Endothelial cell of umbilical vein (primary cell): ENCODE data around the gene MTRF1L. TPM values are rescaled to one million over a fixed set of nuclear protein-coding genes. Genes with fewer than 3 reads are reported as not detected.

Experiments used
- BruUV-seq: library from RNA; stranded (reverse); fragments of 400-500 nt; replicated peaks from 2 replicates; lab custom pipeline; 2021; lab: Mats Ljungman, UMichigan
- CTCF ChIA-PET: fragments of 300-600, 350-600 bp; sonication (Branson Sonifier 250); formaldehyde crosslinking; loops from one replicate; lab custom pipeline; 2021; ENCODE audit warnings: antibody characterized with exemption, inconsistent platforms; lab: Charles Lee
- POLR2A ChIA-PET: fragments of 300-600, 350-600 bp; sonication (Branson Sonifier 250); formaldehyde crosslinking; loops from one replicate; lab custom pipeline; 2021; ENCODE audit warnings: antibody characterized with exemption, inconsistent platforms; lab: Charles Lee
- DNase-seq: peaks from one replicate; pipeline ENCODE4 v3.0.0-alpha.2; 2011; ENCODE audit warnings: low read depth, low spot score
- FAIRE-seq: peaks from 2 replicates; lab custom pipeline; 2011; peaks lifted over from hg19 to GRCh38; lab: Jason Lieb, UNC
- H2AFZ ChIP-seq: 2 replicates; pipeline ENCODE4 v1.6.0; 2012; ENCODE audit warnings: low read depth, low read length, control low read depth, inconsistent platforms
- H3K27ac ChIP-seq: 2 replicates; pipeline ENCODE4 v1.5.1; 2011; ENCODE audit warnings: low read depth, mild to moderate bottlenecking, control low read depth, low read length, moderate library complexity; ENCODE audit not compliant: insufficient read depth
- H3K27me3 ChIP-seq, 2 experiments: 2 replicates each; pipeline versions ENCODE4 v1.6.0 to v1.6.1; 2011; ENCODE audit warnings: low read length in 2 of 2, mixed read lengths in 1 of 2; ENCODE audit not compliant: control insufficient read depth in 2 of 2, insufficient read depth in 2 of 2
- H3K36me3 ChIP-seq, 2 experiments: 2 replicates in 1 of 2; 3 replicates in 1 of 2; pipeline ENCODE4 v1.5.1; 2011; ENCODE audit warnings: low read length in 2 of 2, mild to moderate bottlenecking in 1 of 2, moderate library complexity in 1 of 2; ENCODE audit not compliant: control insufficient read depth in 2 of 2, insufficient read depth in 2 of 2; ENCODE audit errors: extremely low read depth in 1 of 2
- H3K4me1 ChIP-seq: 3 replicates; pipeline ENCODE4 v1.5.1; 2011; ENCODE audit warnings: mild to moderate bottlenecking, low read length; ENCODE audit not compliant: control insufficient read depth, insufficient read depth; ENCODE audit errors: extremely low read depth
- H3K4me2 ChIP-seq: 2 replicates; pipeline ENCODE4 v1.6.1; 2011; ENCODE audit warnings: low read length, control low read depth, mixed read lengths; ENCODE audit not compliant: insufficient read depth
- H3K4me3 ChIP-seq, 3 experiments: fragments of 200-600 bp in 1 of 3; sonication (generic), shearing (Covaris generic) in 1 of 3; replicated peaks in 1 of 3; 2 replicates each; pipeline ENCODE4 v1.5.1; 2011 to 2016; ENCODE audit warnings: control low read depth in 3 of 3, low read length in 3 of 3, mild to moderate bottlenecking in 2 of 3, inconsistent platforms in 1 of 3, low read depth in 1 of 3, moderate library complexity in 1 of 3; ENCODE audit not compliant: insufficient read depth in 1 of 3
- H3K79me2 ChIP-seq: 2 replicates; pipeline ENCODE4 v1.6.0; 2012; ENCODE audit warnings: low read length, inconsistent platforms; ENCODE audit not compliant: control insufficient read depth, insufficient read depth
- H3K9ac ChIP-seq: replicated peaks from 2 replicates; pipeline ENCODE3; 2011; ENCODE audit warnings: low read length, control low read depth; ENCODE audit not compliant: insufficient read depth; ENCODE audit errors: extremely low read depth
- H3K9me1 ChIP-seq: replicated peaks from 3 replicates; pipeline ENCODE4 v1.6.0; 2011; ENCODE audit warnings: mild to moderate bottlenecking, low read length; ENCODE audit not compliant: control insufficient read depth, insufficient read depth; ENCODE audit errors: extremely low read depth
- H3K9me3 ChIP-seq: replicated peaks from 2 replicates; pipeline ENCODE4 v1.5.1; 2012; ENCODE audit warnings: low read length, inconsistent platforms; ENCODE audit not compliant: control insufficient read depth, insufficient read depth
- H4K20me1 ChIP-seq: replicated peaks from 2 replicates; pipeline ENCODE3; 2011; ENCODE audit warnings: mild to moderate bottlenecking, low read length; ENCODE audit not compliant: control insufficient read depth, insufficient read depth; ENCODE audit errors: extremely low read depth
- CTCF ChIP-seq, 2 donors: IDR thresholded peaks; 1 replicate in 1 of 2; 2 replicates in 1 of 2; pipeline ENCODE4 v1.5.1; 2011; ENCODE audit warnings: low read length in 2 of 2, mild to moderate bottlenecking in 2 of 2, moderate library complexity in 2 of 2, control low read depth in 1 of 2, inconsistent platforms in 1 of 2, low read depth in 1 of 2; ENCODE audit not compliant: insufficient read depth in 1 of 2; ENCODE audit errors: extremely low read depth in 1 of 2
- MAX ChIP-seq: IDR thresholded peaks from 2 replicates; pipeline ENCODE4 v1.6.1; 2011; ENCODE audit not compliant: insufficient read depth, insufficient read length
- POLR2A ChIP-seq: IDR thresholded peaks from 2 replicates; pipeline ENCODE4 v1.6.1; 2012; ENCODE audit warnings: low read depth, mild to moderate bottlenecking, control low read depth, low read length
- dilution Hi-C: fragments of 300-500 bp; cut with MboI; formaldehyde crosslinking; loops from one replicate; pipeline ENCODE4 v1.15.0; 2019; ENCODE audit warnings: low sequenced_read_pairs; ENCODE audit not compliant: extremely low pct_ligation_motif_present
- intact Hi-C: fragments of 100-400 bp; cut with micrococcal nuclease; formaldehyde crosslinking; loops from one replicate; pipeline ENCODE4 v1.10.0; 2022
- polyA plus RNA-seq, 4 experiments: library from polyadenylated mRNA; depleted of rRNA in 3 of 4; stranded (reverse) in 3 of 4; unstranded in 1 of 4; fragments of >200 nt; gene quantifications; 2 replicates each; pipeline versions ENCODE4 v1.2.1 to v1.2.3, GENCODE V29; 2011 to 2012; ENCODE audit warnings: missing spikeins in 1 of 4
- total RNA-seq: library from RNA; stranded (reverse); gene quantifications from 2 replicates; pipeline ENCODE4 v1.2.3, GENCODE V29; 2021

MTRF1L gene
- total and polyA plus RNA-seq, 2 donors (not counting 3 experiments of a cell fraction or from before 2014, with no cell fraction given) = 6.2 to 27.5 TPM

DNA sequence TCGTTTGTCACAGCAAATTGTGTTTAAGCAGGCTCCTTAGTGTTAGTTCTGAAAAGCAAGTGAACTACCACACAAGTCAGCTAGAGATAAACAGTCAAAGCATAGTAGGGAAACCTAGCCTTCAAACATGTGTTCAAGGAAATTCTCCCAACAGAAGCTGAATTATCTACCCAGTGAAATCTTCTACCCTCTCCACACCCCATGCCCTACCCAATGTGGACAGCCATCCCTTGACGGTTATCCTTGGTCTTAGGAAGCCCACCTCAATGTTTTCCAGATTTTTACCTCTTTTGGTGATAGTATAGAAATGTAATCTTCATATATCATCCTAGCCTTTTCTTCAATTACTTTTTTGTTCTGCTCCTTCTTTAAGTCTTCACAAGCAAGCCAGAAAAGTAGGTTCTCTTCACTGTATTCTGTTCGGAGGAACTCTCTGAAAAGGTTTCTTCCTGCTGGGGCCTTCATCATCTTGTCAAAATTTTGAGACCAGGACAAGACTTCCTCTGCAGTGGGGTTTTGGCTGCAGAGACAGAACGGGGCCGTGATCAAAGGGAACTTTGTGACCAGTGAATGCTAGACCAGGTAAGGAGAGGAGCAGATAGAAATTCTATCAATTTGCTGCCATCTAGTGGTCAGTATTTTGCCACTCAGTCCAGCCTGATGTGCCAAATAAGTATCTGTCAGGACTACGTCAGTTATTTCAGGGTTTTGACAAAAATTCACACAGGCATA lies 21.6 kb upstream of the MTRF1L start:
- ChIA-PET CTCF (interaction anchor here (1.7 to 5.1 kb wide), 2 partner anchors 8 to 70 kb away, joined by 8 to 72 read pairs; no protein-coding TSS in a partner anchor), POLR2A (no interaction called here)
- Histone ChIP-seq H3K4me2 (no peak overlapping the region), H3K36me3 (no peaks in the 10 kb centered on the region), H3K4me1 (no peaks in the 10 kb centered on the region), H3K4me3 (no peak overlapping the region), H3K79me2 (no peaks in the 10 kb centered on the region), H3K9me1 (no peaks in the 10 kb centered on the region), H3K9ac (no peak overlapping the region), H3K9me3 (no peaks in the 10 kb centered on the region), H3K27me3 (no peaks in the 10 kb centered on the region), H4K20me1 (no peaks in the 10 kb centered on the region), H3K27ac (no peak overlapping the region), H2AFZ (no peak overlapping the region)
- no TSS peak for BruUV-seq
- peak; percentile 64 for FAIRE-seq
- dilution Hi-C loops = no loop called here
- TF ChIP-seq MAX = no peak
- TF ChIP-seq CTCF (IDR thresholded peaks at IDR 0.05; ENCODE audit: extremely low read depth in 1 of 2, insufficient read depth in 1 of 2, low read depth in 1 of 2, low read length in 2 of 2) = peak; percentile 67 to 76
- TF ChIP-seq POLR2A = no peak
- peak; percentile 77 for DNase-seq
- intact Hi-C loops = loop anchor here (1.0 to 5.0 kb wide), 7 partner anchors 21 to 472 kb away; partner anchors contain the start of genes FBXO5 and VIP

DNA sequence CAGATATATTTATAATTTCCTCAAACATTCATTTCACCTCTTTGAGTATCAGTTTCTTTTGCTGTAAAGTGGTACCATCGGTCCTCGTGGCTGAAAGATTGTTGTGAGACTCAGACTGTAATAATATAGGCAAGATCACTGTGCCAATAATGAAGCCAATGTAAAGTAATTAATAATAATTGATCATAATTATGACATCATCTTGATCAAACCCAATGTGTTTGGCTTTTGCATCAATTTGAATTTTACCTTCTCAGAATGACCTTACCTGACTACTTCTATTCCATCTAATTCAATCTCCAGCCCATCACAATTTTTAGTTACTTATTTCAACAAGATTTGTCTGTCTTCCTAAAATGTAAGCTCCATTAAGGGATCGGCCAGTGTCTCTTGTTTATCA lies 15.8 kb upstream of the MTRF1L start:
- H3K9ac ChIP-seq = no peak overlapping the region
- FAIRE-seq = no peak
- no peak for DNase-seq
- no peak for TF ChIP-seq POLR2A
- H4K20me1 ChIP-seq = no peaks in the 10 kb centered on the region
- intact Hi-C loops (no loop called here), dilution Hi-C loops (no loop called here)
- H3K27me3 ChIP-seq = no peaks in the 10 kb centered on the region
- H3K4me3 ChIP-seq = no peak overlapping the region
- H3K79me2 ChIP-seq = no peaks in the 10 kb centered on the region
- H3K4me2 ChIP-seq = no peak overlapping the region
- ChIA-PET CTCF (interaction anchor here (0.8 kb wide), 1 partner anchor 14 kb away, joined by 3 read pairs; no protein-coding TSS in a partner anchor), POLR2A (no interaction called here)
- H2AFZ ChIP-seq = no peak overlapping the region
- no TSS peak for BruUV-seq
- H3K27ac ChIP-seq = no peak overlapping the region
- H3K9me1 ChIP-seq = no peaks in the 10 kb centered on the region
- H3K36me3 ChIP-seq = no peaks in the 10 kb centered on the region
- H3K4me1 ChIP-seq = no peaks in the 10 kb centered on the region
- H3K9me3 ChIP-seq = no peaks in the 10 kb centered on the region
